ENCODE results near the gene IFT27.

The IFT27 gene

GRCh38 chr22:36724836-36725235 is 51.1 kb downstream of the IFT27 start:
- no peak for DNase-seq (ENCODE audit: low spot score)

DNA sequence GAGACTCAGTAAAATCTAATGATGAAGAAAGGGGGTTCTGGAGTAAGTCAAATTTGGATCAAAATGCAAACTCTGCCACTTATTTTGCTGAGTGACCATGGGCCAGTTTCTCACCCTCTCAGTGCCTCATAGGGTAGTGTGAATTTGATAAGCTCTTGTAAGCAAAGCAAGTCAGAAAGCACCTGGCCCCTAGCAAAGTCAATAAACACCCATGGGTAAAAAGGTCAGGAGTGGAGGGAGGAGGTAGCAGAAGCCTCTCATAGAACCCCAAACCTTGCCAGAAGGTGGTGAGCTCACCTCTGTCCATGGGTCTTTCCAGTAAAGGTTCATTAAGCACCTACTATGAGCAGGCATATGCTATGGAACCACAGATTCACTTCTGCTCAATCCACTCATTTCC is 53.9 kb downstream of the IFT27 start:
- no peak for DNase-seq (ENCODE audit: low spot score)

- DNase-seq (ENCODE audit: low spot score) = no peak
These were observed 60.3 kb downstream of the IFT27 start for GRCh38 chr22:36715647-36716046.

DNA sequence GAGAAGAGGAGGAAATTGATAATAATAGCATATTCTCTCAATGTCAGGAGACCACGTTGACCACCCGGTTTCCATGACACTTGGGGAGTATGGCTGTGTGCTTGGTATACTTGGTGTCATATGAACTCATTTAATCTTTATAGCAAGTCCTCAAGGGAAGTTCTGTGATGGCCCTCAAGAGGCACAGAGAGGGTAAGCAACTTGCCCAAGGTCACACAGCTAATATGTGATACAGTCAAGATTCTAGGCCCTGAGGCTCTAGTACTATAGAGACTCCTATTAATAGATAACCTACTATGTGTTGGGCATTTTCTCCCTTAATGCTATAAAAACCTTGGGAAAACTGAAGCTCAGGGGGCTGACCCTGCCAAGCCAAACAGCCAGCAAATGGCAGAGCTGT is 61.8 kb downstream of the IFT27 start:
- no peak for DNase-seq (ENCODE audit: low spot score)

DNA sequence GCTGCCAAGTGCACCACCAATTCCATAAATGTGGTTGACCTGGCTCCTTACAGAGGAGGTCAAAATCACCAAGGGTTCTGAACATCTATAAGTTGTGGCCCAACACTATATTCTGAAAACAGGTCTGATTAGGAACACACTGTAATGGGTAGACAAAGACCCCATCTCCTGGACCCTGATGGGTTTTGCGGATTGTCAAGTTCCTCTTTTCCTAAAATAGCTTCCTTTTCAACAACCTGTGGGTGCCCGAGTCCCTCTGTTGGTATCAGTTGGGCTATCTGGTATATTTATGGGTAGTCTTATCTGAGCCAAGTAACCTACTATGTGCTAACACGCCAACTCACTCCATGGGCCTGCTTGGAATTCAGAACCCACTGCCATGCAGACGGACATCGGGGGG is 62.5 kb downstream of the IFT27 start:
- DNase-seq (ENCODE audit: low spot score) = no peak

Data from Ammon's horn (tissue), 1 donor.